ENCODE data around the gene CDH23. TPM values are rescaled to one million over a fixed set of nuclear protein-coding genes. Genes with fewer than 3 reads are reported as not detected.

The CDH23 gene
- polyA plus RNA-seq, 2 of the 4 experiments (the other 2 are of a cell fraction): 1.1 to 2.3 TPM

- ATAC-seq: no peak
- TF ChIP-seq EHF (CRISPR knock-in tag; IDR thresholded peaks at IDR 0.05) (no peak), SMC3 (IDR thresholded peaks at IDR 0.05) (no peak), PHF8 (IDR thresholded peaks at IDR 0.05; ENCODE audit: borderline replicate concordance, low read depth) (no peak), HEYL (CRISPR knock-in tag; IDR thresholded peaks at IDR 0.05) (no peak), FOXS1 (CRISPR knock-in tag; IDR thresholded peaks at IDR 0.05) (no peak), CBX2 (IDR thresholded peaks at IDR 0.05; ENCODE audit: borderline replicate concordance, low read depth) (no peak), FOSB (CRISPR knock-in tag; IDR thresholded peaks at IDR 0.05) (no peak), FOSL2 (IDR thresholded peaks at IDR 0.05) (no peak), FOSL2 (CRISPR knock-in tag; IDR thresholded peaks at IDR 0.05) (no peak)
- POLR2A ChIA-PET: no interaction called here
Observed at GRCh38 chr10:71480662-71481061, 83.9 kb downstream of the CDH23 start.

GRCh38 chr10:71481746-71482410 is 85.2 kb downstream of the CDH23 start:
- Histone ChIP-seq H3K4me3 (no peak overlapping the region), H3K9me3 (no peaks in the 10 kb centered on the region), H3K4me2 (no peak overlapping the region), H3K4me1 (no peaks in the 10 kb centered on the region), H3K27ac (no peak overlapping the region)
- WGBS (ENCODE audit: missing lambda C conversion rate): 53% methylated on average over 10 of the region's 13 CpGs
- ChIA-PET CTCF (interaction anchor here (0.6 kb wide), 1 partner anchor 445 kb away, joined by 6 read pairs; no protein-coding TSS in a partner anchor), POLR2A (no interaction called here)
- no peak for DNase-seq (ENCODE audit: low read depth in 1 of 2, low spot score in 1 of 2)
- no peak for ATAC-seq
- no peak for TF ChIP-seq KDM1A (IDR thresholded peaks at IDR 0.05; ENCODE audit: low read depth)
- no peak for TF ChIP-seq ATOH8 (CRISPR knock-in tag; IDR thresholded peaks at IDR 0.05; ENCODE audit: low read depth)
- TF ChIP-seq BHLHE40 (IDR thresholded peaks at IDR 0.05; ENCODE audit: low read depth, low read length): no peak
- no peak for TF ChIP-seq CBX2 (IDR thresholded peaks at IDR 0.05; ENCODE audit: borderline replicate concordance, low read depth)
- TF ChIP-seq RAD21 (conservative IDR thresholded peaks at IDR 0.05 in 1 of 2, IDR thresholded peaks at IDR 0.05 in 1 of 2): no peak
- no peak for TF ChIP-seq RFX5 (IDR thresholded peaks at IDR 0.05)
- TF ChIP-seq POLR2A (IDR thresholded peaks at IDR 0.05; ENCODE audit: low read length): no peak
- TF ChIP-seq HMGXB4 (CRISPR knock-in tag; IDR thresholded peaks at IDR 0.05; ENCODE audit: borderline replicate concordance): no peak
- TF ChIP-seq CHD4 (IDR thresholded peaks at IDR 0.05; ENCODE audit: borderline replicate concordance): no peak
- TF ChIP-seq BCL3 (IDR thresholded peaks at IDR 0.05): no peak
- TF ChIP-seq ZSCAN20 (CRISPR knock-in tag; IDR thresholded peaks at IDR 0.05): no peak
- no peak for FAIRE-seq

More at GRCh38 chr10:71480662-71481061, 83.9 kb downstream of the CDH23 start:
- CTCF ChIA-PET: interaction anchor here (1.1 to 1.2 kb wide), 2 partner anchors 13 to 20 kb away, joined by 3 read pairs; no protein-coding TSS in a partner anchor
- DNase-seq (ENCODE audit: low read depth in 1 of 2, low spot score in 1 of 2): no peak
- Histone ChIP-seq H3K4me2 (no peak overlapping the region), H3K27ac (no peak overlapping the region), H3K9me3 (no peaks in the 10 kb centered on the region), H3K4me1 (no peaks in the 10 kb centered on the region), H3K4me3 (no peak overlapping the region)
- 62% methylated on average over 5 of the region's 5 CpGs for WGBS (ENCODE audit: missing lambda C conversion rate)
- no peak for FAIRE-seq

- ChIA-PET CTCF (interaction anchor here (0.9 kb wide), 1 partner anchor 186 kb away, joined by 3 read pairs; no protein-coding TSS in a partner anchor), POLR2A (no interaction called here)
- H3K9me3 ChIP-seq: no peaks in the 10 kb centered on the region
- ATAC-seq (no peak), FAIRE-seq (no peak), DNase-seq (ENCODE audit: low read depth in 1 of 2, low spot score in 1 of 2) (no peak)
- no peak overlapping the region for H3K4me3 ChIP-seq
- H3K4me2 ChIP-seq: no peak overlapping the region
- WGBS (ENCODE audit: missing lambda C conversion rate): 26% methylated on average over 6 of the region's 6 CpGs
- H3K27ac ChIP-seq: no peak overlapping the region
- no peaks in the 10 kb centered on the region for H3K4me1 ChIP-seq
- TF ChIP-seq FOSB (CRISPR knock-in tag; IDR thresholded peaks at IDR 0.05) (no peak), CBX2 (IDR thresholded peaks at IDR 0.05; ENCODE audit: borderline replicate concordance, low read depth) (no peak), PBX3 (IDR thresholded peaks at IDR 0.05) (no peak), EHMT2 (IDR thresholded peaks at IDR 0.05; ENCODE audit: low read depth) (no peak), RNF2 (IDR thresholded peaks at IDR 0.05; ENCODE audit: borderline replicate concordance, low read depth) (no peak), CBX8 (IDR thresholded peaks at IDR 0.05) (no peak), RAD21 (conservative IDR thresholded peaks at IDR 0.05 in 1 of 2, IDR thresholded peaks at IDR 0.05 in 1 of 2) (no peak), CTCF (IDR thresholded peaks at IDR 0.05) (no peak), RCOR1 (IDR thresholded peaks at IDR 0.05; ENCODE audit: low read depth, low read length) (no peak), SMC3 (IDR thresholded peaks at IDR 0.05) (no peak)
Observed at GRCh38 chr10:71482620-71483019, 85.9 kb downstream of the CDH23 start.

Measured in A549 (cell line).